ENCODE measurements around the gene PODN. TPM values are rescaled to one million over a fixed set of nuclear protein-coding genes. Genes with fewer than 3 reads are reported as not detected.

The PODN gene
- total RNA-seq (2.1 and 3.9 TPM in 2 replicates), polyA plus RNA-seq (4.9 and 9.2 TPM in 2 replicates)

DNA sequence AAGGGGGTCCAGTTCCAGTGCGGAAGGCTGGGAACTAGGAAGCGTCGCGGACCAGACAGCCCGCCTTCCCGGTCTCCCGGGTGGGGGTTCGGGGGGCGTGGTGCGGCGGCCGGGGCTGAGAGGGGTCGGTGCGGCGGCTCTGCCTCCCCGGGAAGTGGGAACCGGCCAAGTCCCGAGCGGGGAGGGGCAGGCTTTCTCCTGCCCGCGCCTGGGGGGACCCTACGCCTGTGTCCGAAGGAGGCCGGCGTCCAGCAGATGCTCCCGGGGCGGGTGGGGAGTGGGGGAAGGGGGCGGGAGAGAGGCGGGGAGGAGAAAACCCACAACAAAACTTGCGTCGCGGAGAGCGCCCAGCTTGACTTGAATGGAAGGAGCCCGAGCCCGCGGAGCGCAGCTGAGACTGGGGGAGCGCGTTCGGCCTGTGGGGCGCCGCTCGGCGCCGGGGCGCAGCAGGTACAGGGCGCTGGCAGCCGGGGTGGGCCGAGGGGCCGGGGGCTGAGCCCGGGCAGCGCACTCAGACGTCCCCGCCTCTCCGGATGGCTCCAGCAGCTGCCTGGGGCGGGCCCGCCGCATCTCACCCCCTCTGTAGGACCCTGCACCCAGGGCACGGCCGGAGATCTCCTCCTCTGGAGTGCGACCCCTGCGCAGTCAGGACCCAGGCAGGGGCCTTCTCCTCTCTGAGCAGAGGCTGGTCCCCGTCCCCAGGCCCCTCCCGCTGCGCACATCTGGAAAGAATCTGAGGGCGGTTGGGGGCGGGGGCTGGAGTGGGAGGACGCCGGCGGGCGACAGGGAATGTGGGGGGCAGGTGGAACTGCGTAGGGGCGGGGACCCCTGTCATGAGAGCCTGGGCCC, at the start of gene PODN:
TSS of gene PODN (plus strand) at position 355 of the 849 bp plus-strand sequence. CDS start 7,643 bp downstream, outside the sequence.
- Histone ChIP-seq H3K9me2 (replicated peaks; ENCODE audit: insufficient read depth) (no peaks in the 10 kb centered on the region), H3K9me3 (ENCODE audit: low read depth) (no peaks in the 10 kb centered on the region), H4K20me1 (ENCODE audit: insufficient read depth, poor library complexity, severe bottlenecking) (no peaks in the 10 kb centered on the region), H3K4me3 (peak within 1 kb of the TSS; percentile 68), H3K4me1 (ENCODE audit: insufficient read depth) (peaks cover 19% of the 10 kb centered on the region), H3K36me3 (replicated peaks; ENCODE audit: insufficient read depth, low read depth) (no peaks in the 10 kb centered on the region), H3K27me3 (peaks cover 57% of the 10 kb centered on the region), H3K4me2 (peak within 1 kb of the TSS; percentile 99), H2AFZ (peak within 1 kb of the TSS; percentile 51), H3K27ac (peak within 1 kb of the TSS; percentile 11), H3K79me2 (no peaks in the 10 kb centered on the region)
- WGBS (ENCODE audit: low lambda C conversion rate, missing lambda C conversion rate): 3% methylated on average over 15 of the region's 73 CpGs
- DNase-seq (ENCODE audit: low spot score): peak; percentile 48
- TF ChIP-seq, protein P1, sequence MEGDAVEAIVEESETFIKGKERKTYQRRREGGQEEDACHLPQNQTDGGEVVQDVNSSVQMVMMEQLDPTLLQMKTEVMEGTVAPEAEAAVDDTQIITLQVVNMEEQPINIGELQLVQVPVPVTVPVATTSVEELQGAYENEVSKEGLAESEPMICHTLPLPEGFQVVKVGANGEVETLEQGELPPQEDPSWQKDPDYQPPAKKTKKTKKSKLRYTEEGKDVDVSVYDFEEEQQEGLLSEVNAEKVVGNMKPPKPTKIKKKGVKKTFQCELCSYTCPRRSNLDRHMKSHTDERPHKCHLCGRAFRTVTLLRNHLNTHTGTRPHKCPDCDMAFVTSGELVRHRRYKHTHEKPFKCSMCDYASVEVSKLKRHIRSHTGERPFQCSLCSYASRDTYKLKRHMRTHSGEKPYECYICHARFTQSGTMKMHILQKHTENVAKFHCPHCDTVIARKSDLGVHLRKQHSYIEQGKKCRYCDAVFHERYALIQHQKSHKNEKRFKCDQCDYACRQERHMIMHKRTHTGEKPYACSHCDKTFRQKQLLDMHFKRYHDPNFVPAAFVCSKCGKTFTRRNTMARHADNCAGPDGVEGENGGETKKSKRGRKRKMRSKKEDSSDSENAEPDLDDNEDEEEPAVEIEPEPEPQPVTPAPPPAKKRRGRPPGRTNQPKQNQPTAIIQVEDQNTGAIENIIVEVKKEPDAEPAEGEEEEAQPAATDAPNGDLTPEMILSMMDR (IDR thresholded peaks at IDR 0.05; ENCODE audit: poor library complexity): peak; percentile 7
- TF ChIP-seq EZH2phosphoT487 (IDR thresholded peaks at IDR 0.05; ENCODE audit: low read depth, severe bottlenecking, unreplicated experiment) (no peak), EZH2 (IDR thresholded peaks at IDR 0.05; ENCODE audit: borderline replicate concordance) (no peak)

DNA sequence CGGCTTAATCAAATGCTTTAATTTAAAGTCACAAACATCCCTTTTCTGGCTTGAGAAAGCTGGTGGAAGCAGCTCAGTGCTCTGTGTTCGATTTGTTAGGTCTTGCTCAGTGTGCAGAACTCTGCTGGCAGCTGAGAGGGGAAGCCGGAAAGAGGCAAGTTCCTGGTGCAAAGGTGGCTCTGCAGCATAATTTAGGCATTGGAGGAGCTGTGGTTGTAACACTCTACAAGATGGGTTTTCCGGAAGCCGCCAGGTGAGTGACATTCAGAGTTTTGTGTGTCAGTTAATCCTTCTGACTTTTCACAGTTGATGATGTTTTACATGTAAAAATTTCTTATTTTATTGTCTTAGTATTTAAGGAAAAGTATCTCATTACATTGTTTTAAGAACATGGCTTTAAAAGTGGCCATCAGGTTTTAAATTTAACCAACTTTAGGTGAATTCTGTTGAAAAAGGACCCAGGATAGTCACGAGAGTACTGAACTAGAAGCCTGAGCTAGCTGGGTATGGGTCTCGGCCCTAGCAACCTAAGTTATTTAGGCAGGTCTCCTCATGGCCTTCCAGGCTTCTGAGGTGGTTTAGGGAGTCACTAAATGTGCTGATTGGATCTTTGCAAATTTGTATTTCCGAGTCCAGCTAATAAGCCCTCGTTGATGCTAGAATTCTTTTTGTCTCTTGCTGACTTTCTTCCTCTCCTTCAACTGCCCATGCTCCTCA, 47.1 kb upstream of the PODN start:
- Histone ChIP-seq H3K79me2 (peaks cover 49% of the 10 kb centered on the region), H3K4me3 (peak overlapping the region; percentile 69), H3K27ac (peak overlapping the region; percentile 69), H3K9me2 (replicated peaks; ENCODE audit: insufficient read depth) (no peaks in the 10 kb centered on the region), H3K27me3 (no peaks in the 10 kb centered on the region), H3K9me3 (ENCODE audit: low read depth) (no peaks in the 10 kb centered on the region), H3K4me2 (peak overlapping the region; percentile 89), H4K20me1 (ENCODE audit: insufficient read depth, poor library complexity, severe bottlenecking) (no peaks in the 10 kb centered on the region), H3K4me1 (ENCODE audit: insufficient read depth) (no peaks in the 10 kb centered on the region), H3K36me3 (replicated peaks; ENCODE audit: insufficient read depth, low read depth) (no peaks in the 10 kb centered on the region), H2AFZ (peak overlapping the region; percentile 89)
- no peak for TF ChIP-seq EZH2 (IDR thresholded peaks at IDR 0.05; ENCODE audit: borderline replicate concordance)
- no peak for TF ChIP-seq EZH2phosphoT487 (IDR thresholded peaks at IDR 0.05; ENCODE audit: low read depth, severe bottlenecking, unreplicated experiment)
- TF ChIP-seq, protein P1 (IDR thresholded peaks at IDR 0.05; ENCODE audit: poor library complexity): no peak
- 2% methylated on average over 9 of the region's 9 CpGs for WGBS (ENCODE audit: low lambda C conversion rate, missing lambda C conversion rate)
- peak; percentile 90 for DNase-seq (ENCODE audit: low spot score)

GRCh38 chr1:53015508-53015860, 46.5 kb upstream of the PODN start:
- peak overlapping the region; percentile 69 for H3K27ac ChIP-seq
- H4K20me1 ChIP-seq (ENCODE audit: insufficient read depth, poor library complexity, severe bottlenecking): no peaks in the 10 kb centered on the region
- H3K4me3 ChIP-seq: peak overlapping the region; percentile 69
- no peak for DNase-seq (ENCODE audit: low spot score)
- no peaks in the 10 kb centered on the region for H3K9me3 ChIP-seq (ENCODE audit: low read depth)
- WGBS (ENCODE audit: low lambda C conversion rate, missing lambda C conversion rate): 29% methylated on average over 3 of the region's 3 CpGs
- TF ChIP-seq EZH2 (IDR thresholded peaks at IDR 0.05; ENCODE audit: borderline replicate concordance): no peak
- no peak for TF ChIP-seq EZH2phosphoT487 (IDR thresholded peaks at IDR 0.05; ENCODE audit: low read depth, severe bottlenecking, unreplicated experiment)
- TF ChIP-seq, protein P1 (IDR thresholded peaks at IDR 0.05; ENCODE audit: poor library complexity): no peak
- H2AFZ ChIP-seq: peak overlapping the region; percentile 58
- peak overlapping the region; percentile 89 for H3K4me2 ChIP-seq
- H3K9me2 ChIP-seq (replicated peaks; ENCODE audit: insufficient read depth): no peaks in the 10 kb centered on the region
- H3K36me3 ChIP-seq (replicated peaks; ENCODE audit: insufficient read depth, low read depth): no peaks in the 10 kb centered on the region
- H3K4me1 ChIP-seq (ENCODE audit: insufficient read depth): no peaks in the 10 kb centered on the region
- no peaks in the 10 kb centered on the region for H3K27me3 ChIP-seq
- peaks cover 55% of the 10 kb centered on the region for H3K79me2 ChIP-seq

Measured in hepatocyte (in vitro differentiated cells).